ENCODE results near the gene NAA10. TPM values are rescaled to one million over a fixed set of nuclear protein-coding genes. Genes with fewer than 3 reads are reported as not detected.
A peak's percentile ranks its signal among the peaks of the same experiment; 100 is the strongest.
"Not testable (repeated sequence)": the region's sequence is repeated elsewhere in the genome, so short reads cannot be mapped to it uniquely, and the experiment has no call there.

The NAA10 gene
- total RNA-seq (2014; rRNA removed; shearing (Covaris generic)), result 167 and 216 TPM in 2 replicates

DNA sequence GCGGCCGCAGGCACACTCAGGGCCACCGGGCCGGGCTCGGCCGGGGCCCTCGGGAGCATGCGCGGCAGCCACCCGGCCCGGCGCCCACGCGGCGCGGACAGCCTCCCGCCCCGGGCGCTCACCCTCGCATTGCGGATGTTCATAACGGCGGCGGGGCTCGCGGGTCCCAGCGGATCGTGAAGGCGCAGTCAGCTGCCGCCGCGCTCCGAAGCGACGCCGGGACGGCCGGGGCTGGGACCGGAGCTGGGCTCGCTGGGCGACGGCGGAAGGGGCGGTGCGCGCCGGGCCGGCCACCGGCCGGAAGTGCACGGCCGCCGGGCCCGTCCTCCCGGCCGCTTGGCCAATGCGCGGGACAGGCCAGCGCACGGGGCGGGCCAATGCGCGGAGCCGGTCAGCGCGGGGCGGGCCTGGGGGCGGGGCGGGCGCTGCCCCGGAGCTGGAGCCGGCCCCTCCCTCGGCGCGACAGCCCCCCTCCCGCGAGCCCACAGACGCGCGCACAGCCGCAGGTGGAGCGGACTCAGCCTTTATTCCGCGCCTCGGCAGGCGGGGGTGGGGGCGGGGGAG is at the start of gene NAA10:
Gene NAA10 (minus strand): TSS at position 276 of the 564 bp plus-strand sequence. CDS start 133 bp downstream, at position 143.
- peak; percentile 56 for DNase-seq (ENCODE audit: low spot score)

DNA sequence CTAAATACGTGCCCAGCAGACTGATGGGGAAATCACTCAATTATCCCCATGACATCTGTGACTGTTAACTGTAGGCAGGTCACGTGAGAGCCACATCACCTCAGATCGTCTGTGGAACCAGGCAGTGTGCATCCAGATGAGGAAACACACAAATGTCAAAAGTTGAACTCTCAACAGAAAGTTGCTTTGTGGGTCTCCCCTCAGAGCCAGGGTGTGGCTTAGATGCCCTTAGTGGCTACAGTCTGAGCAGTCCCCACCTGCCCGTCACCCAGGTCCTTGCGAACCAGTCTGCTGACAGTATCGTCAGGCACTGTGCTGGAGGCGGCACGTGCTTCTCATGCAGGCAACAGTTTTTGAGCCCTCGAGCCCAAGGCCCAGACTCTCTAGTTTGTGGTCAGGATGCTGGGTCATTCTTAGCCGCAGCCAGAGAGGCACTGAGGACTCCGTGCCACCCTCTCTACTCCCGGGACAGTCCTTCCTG is 48.5 kb upstream of the NAA10 start:
- no peak for DNase-seq (ENCODE audit: low spot score)

DNA sequence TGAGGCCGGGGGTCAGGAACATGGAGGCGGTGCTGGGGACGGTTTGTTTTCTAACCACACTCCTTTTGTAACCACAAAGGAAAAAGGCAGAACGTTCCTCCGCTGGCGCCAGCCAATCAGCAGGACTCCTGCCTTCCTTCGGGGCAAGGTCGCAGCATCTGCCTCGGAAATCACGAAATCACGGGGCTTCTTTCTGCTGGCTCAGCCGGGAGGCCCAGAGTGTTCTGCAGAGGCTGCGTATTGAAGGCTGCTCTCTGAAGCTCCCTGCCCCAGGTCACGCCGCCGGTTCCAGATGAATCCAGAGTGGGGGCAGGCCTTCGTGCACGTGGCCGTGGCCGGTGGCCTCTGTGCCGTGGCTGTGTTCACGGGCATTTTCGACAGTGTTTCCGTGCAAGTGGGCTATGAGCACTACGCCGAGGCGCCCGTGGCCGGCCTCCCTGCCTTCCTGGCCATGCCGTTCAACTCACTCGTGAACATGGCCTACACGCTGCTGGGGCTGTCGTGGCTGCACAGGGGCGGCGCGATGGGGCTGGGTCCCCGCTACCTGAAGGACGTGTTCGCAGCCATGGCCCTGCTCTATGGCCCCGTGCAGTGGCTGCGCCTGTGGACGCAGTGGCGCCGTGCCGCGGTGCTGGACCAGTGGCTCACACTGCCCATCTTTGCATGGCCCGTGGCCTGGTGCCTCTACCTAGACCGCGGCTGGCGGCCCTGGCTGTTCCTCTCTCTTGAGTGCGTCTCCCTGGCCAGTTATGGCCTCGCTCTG is 47.1 kb upstream of the NAA10 start:
- DNase-seq (ENCODE audit: low spot score), result no peak

DNA sequence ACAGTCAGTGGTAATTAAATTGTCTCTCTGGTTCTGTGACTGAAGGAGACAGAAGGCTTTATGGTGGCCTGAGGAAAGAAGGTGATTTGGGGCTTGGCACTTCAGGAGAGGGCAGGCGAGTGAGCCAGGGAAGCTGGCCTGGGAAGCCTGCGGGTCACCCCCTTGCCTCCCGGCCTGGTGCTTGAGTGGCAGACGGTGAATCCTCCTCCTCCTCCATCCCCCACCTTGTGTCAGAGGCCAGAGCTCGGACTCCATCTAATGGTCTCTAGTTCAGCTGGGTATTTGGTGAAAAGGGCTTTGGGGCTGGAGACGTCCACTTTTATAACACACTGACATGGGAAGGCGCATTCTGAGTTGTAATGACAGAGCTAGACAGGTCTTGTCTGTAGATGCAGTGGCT is 46.4 kb upstream of the NAA10 start:
- no peak for DNase-seq (ENCODE audit: low spot score)

DNA sequence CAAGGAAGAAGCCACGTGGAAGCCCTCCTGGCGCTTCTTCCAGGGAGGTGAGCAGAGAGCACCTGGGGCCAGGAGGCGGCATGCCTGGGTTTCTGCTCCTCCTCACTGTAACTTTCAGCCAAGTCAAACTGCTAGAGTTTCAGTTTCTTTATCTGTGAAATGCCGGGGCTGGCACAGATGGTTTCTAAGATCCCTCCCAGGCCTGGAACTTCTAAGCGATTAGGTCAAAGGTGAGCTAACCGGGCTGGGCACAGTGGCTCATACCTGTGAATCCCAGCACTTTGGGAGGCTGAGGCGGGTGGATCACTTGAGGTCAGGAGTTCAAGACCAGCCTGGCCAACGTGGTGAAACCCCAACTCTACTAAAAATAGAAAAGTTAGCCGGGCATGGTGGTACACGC is 45.6 kb upstream of the NAA10 start:
- not testable (repeated sequence) for DNase-seq (ENCODE audit: low spot score)

DNA sequence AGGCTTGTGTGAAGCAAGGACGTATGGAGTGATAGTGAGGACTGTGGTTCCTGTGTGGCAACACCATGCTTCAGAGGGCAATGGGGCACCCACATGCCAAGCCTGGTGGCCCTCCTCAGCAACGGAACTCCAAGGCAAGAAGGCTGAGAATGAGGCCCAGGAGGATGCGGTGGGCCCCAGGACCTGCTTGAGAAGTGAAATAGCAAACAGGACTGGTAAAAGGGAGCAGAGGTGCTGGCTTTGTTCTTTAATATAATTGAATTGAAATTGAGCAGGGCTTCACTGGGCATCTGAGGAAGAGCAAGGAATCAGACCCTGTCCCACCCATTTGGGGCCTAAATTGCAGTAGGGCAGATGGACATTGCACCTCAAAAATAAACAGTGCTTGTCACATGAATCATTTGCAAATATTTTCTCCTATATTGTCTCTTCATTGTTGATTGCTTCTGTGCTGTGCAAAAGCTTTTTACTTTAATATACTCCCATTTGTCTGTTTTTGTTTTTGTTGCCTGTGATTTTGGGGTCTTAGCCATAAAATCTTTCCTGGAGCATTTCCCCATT is 40.0 kb upstream of the NAA10 start:
- DNase-seq (ENCODE audit: low spot score), result no peak

DNA sequence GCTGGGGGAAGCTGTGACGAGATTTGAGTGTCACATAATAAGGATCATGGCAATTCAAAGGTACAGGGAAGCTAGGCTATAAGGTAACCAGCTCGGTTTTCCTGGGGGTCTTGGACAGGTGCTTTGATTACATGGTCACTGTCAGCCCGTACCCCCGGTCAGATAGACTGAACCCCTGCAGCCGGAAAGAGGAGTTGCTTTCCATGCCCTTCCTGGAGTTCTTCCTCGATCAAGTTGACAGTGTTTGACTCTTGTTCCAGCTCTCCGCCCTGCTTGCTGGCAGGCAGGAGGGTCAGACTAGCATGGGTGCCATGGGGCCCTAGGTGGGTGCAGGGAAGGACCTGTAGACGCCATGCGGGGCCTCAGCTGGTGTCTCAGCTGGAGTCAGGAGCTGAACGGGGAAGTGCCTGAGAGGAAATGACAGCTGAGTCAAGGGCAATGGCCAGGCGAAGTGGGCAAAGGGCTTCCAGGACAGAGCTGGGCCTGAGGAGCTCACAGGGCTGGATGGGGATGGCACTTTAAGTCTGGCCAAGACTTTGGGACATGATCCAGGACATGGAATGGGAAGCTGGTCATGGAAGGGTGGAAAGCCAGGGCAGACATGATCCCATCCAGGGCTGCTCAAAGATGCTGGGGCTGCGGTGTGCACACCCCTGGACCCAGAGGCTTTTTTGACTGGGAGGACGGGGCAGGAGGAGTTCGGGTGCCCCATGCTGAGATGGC is 39.3 kb upstream of the NAA10 start:
- DNase-seq (ENCODE audit: low spot score), result no peak

DNA sequence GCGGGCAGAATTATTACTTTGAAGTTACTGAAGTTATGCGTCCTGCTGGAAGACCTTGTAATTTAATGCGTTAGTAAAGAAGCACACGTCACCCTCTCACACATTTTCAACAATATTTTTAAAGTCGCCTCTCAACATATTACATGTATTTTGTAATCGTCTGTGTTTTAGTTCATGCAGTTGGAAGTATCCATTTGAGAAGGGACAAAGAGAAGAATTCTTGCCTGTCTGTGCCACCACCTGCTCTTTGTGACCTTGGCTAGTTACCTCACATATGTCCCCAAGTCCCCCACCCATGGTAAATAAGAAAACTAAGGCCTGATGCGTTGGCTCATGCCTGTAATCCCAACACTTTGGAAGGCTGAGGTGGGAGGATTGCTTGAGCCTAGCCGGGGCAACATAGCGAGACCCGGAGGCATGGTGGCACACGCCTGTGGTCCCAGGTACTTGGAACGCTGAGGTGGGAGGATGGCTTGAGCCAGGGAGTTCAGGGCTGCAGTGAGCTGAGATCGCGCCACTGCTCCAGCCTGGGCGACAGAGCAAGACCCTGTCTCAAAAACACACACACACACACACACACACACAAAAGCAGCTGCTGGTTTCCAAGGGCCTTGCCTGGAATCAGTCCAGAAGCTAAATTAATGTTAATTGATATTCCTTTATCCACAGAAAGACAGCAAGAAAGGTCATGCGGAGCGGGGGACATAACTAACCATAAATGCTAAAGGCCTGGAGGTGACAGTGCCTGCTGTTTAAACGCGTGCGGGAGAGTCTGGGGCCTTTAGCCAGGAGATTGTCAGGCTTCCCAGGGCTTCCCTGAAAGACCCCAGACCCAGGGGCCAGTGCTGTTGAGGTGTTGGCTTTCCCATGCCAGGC is 38.5 kb upstream of the NAA10 start:
- DNase-seq (ENCODE audit: low spot score), result no peak

DNA sequence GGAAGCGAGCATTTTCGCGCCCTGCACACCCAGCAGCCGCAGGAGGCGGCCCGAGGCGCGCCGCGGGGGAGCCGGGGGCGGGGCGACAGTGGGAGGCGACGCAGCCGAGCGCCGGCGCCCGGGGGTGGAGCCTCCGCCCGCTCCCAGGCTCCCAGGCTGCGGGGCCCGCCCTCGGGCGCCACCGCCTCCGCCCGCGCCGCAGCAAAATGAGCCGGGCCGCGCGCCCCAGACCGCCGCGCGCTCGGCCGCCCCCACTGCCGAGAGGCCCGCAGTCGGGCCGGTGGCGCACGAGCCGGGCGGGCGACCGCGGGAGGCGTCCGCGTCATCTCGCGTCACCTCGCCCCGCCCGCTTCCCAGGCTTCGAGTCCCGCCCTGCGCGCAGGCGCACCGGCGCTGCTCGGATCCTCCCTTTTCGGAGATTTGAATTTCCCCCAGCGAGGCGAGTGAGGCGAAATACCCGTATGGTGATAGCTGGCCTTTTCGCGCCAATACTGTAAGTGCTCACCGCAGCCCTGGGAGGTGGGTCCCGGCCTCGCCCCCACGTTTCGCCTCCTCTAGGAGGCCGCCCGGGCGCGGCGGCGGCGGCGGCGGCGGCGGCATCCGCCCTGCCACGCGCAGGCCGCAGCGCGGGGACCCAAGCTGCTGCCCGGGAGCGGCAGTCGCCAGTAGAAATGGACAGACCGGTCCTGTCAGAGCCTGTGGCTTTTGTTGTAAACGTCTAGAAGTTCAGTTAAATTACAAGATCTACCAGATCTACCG is 37.7 kb upstream of the NAA10 start, which contains the start of gene TMEM187:
Gene TMEM187 (plus strand): TSS at position 387 of the 759 bp plus-strand sequence. CDS start 9,309 bp downstream, outside the sequence.
- DNase-seq (ENCODE audit: low spot score), result peak; percentile 90

DNA sequence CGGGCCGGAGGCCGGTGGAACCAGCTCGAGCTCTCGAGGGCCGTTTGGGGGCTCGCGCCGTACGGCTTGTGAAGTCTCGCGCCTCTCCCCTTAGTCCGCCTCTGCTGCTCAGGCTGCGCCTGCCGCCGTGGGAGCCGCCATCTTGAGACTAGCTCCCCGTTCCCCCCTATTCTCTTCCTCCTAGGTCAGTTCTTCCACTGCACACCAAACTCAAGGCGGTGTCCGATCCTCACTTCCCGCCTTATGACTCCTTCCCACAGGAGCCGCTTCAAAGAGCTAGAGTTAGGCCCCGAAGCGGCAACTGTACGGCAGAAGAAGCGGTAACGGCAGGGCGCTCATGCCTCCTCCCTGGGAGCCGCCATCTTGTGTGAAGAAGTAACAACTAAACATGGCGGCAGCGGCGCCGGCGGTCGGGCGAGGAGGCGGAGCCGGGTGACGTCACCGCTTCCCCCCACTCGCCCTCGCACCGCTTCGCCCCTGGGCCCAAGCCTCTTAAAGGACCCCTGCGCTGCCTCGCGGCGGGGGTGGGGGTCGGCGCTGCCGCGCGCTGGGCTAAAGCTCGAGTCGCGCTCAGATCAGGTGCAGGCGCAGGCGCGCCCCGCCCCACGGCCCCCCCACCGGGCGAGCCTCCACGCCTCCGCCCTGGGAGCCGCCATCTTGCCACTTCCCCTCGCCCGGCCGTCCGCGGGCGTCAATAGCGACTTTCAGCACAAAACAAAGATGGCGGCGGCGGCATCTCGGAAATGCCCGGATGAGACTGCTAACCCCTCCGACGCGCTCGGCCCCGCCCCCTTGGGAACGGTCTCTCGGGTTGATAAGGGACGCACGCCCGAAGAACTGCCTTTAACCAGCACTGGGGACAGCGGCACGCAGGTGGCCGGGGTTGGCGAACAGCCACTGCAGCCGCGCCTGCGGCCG is 36.9 kb upstream of the NAA10 start, which contains the start of gene HCFC1:
Gene HCFC1 (minus strand): TSS at position 369 of the 918 bp plus-strand sequence. CDS start 978 bp downstream, outside the sequence.
- DNase-seq (ENCODE audit: low spot score), result peak; percentile 81

DNA sequence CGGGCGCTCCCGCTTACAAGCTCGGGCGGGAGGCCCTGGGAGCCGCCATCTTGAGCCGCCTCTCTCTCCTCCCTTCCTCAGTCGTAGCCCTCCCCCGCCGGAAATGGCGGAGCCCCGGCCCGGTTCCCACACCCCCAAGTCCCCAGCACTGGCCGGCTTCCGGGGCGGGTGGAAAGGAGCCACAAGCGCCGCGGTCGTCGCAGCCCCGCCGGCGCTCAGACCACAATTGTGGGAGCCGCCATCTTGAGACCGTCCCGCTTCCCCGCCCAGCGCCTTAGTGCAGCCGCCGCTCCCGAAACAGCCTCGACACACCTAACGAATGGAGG is 36.2 kb upstream of the NAA10 start:
- DNase-seq (ENCODE audit: low spot score), result peak; percentile 71

DNA sequence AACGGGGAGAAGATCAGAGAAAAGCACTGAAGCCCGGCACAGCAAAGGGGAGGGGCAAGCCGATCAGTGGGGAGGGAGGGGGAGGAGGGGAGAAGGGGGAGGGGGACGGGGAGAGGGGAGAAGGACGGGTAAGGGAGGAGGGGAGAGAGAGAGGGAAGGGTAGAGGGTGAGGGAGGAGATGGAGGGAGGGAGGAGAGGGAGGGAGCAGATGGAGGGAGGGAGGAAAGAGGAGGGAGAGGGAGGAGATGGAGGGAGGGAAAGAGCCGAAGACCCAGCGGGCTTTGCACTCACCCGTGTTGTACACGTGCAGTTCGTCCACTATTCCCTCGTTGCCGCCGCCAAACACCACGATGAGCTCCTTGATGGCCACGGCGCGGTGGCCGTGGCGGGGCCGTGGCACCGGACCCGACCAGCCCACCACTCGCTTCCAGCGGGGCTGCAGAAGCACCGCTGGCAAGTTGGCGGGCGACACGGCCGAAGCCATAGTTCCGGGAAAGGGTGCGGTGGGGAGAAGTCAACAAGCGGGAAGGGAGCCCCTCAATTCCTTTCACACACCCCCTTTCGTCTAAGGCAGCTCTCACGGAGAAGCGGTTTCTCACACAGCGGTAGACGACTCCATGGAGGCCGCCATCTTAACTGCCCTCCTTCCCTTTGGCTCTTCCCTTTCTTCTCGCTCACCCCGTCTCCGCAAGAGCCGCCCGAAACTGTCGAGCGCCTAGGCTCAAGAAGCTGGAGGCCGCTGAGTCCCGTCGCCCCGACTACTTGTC is 35.7 kb upstream of the NAA10 start:
- DNase-seq (ENCODE audit: low spot score), result peak; percentile 68

DNA sequence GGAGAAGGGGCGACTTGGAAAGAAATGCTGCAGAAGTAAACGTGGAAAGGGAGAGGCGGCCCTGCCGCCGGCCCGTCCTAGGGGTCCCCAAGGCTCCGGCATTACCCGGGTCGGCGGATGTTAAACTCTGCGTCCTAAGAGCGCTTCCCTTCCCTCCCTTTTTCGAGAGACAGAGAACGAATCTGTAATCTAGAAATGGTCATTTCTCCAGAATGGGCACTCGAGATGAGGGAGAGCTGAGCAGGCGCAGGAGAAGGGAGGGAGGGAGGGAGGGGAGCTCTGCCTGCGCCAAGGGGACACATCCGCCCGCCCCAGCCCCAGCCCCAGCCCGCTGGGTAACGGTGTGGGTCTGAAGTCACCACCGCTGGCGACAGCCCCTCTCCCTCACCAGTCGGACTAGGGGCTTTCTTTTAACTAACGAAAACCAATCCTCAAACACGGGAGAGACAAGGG is 35.1 kb upstream of the NAA10 start:
- DNase-seq (ENCODE audit: low spot score), result no peak

DNA sequence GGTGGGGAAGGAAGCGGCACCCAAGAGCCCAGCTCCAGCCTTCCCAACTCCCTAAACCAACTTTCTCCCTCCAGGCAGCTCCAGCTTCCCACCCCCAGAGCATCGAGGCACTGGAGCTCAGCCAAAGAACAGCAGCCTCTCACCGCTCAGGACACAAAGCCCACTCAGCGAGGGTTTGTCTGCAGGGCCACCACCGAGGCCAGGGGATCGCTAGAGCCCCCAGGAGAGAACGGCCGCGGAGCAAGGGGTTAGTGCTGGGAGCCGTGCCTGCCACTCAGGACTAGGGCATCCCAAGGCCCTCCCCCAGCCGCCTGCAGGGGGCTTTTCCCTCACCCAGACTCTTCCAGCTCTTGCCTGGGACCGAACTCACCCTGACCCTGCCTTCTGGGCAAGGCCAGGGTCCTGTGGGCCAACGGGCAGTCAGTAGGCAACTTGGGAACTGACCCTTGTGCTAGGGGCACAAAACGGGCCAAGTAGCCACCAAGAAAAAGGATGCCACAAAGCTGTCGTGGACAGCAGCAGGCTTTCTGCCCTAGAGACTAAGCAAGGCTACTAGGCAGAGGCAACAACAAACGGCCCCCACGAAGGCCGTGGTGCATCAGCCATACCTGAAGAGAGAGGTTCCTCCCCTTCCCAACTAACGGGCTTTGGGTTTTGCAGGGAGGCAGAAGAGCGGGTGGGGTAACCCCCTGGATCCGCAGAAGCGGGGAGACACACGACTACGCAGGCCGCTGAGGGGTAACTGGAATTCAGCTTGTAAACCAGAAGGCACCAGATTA is 34.5 kb upstream of the NAA10 start:
- DNase-seq (ENCODE audit: low spot score), result no peak

DNA sequence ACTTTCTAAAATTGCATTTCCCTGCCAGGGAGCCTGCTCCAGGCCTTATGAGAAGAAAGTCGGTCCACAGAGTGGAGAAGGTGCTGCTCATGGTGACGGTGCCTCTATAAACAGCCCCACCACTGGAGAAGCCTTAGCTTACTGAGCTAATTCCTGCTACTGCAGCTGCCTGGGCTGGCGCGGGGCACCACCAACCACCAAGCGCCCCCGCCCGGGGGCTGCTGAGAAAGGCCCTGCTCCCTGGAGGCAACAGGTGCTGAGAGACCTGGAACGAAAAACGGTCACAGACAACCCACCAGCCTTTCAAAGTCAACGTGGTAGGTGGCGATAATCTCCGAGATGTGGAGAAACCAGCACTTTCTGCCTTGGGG is 33.9 kb upstream of the NAA10 start:
- no peak for DNase-seq (ENCODE audit: low spot score)

DNA sequence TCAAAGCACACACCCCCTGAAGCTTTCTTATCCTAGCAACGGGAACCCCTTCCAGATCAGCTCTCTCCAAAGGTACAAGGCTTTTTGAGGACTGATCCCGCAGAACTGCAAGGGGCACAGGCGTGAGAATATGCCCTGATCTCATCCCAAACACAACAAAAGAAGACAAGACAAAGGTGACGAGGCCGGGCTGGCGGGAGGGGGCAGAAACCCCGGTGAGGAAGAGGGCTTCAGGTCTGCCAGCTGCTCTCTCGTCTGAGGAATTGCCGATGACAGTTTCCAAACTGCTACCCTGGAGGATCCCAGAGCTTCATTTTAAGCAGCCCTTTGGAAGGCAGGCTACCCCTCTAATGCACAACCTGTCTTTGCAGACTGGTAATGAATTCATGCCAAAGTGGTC is 33.4 kb upstream of the NAA10 start:
- no peak for DNase-seq (ENCODE audit: low spot score)

DNA sequence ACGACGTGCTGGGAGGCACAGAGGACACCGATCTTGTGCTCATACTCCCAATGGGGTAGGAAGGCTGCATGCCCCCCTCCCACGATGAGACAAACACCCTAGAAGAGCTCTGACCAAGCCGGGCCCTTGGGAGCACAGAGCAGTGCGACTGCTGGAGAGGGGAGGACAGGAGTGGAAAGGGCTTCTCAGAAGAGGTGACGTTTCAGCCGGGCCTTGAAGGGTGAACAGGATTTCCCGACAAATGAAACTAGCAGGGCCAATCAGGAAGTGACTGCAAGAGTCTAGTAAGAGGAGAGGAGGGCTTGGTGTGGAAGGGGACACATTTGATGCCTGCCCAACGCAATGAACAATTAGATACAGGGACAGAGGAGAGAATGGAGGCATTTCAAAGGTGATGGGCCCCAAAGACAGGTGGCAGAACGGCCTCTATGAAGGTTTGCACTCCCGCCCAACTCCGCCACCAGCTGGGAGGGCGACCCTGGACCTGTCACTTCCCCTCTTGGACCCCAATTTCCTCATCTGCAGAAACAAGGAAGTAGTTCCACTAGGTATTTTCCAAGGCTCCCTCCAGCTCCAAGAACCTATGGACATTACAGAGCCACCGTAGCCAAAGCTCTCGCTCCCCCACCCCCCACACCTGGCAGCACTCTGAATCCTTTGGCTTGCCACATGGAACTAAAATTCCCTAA is 32.8 kb upstream of the NAA10 start:
- DNase-seq (ENCODE audit: low spot score), result no peak
